ENCODE measurements around the gene PDSS2. TPM values are rescaled to one million over a fixed set of nuclear protein-coding genes. Genes with fewer than 3 reads are reported as not detected.

The PDSS2 gene
- polyA plus RNA-seq, 1 donor from 2014 or later, result 4.6 TPM

DNA sequence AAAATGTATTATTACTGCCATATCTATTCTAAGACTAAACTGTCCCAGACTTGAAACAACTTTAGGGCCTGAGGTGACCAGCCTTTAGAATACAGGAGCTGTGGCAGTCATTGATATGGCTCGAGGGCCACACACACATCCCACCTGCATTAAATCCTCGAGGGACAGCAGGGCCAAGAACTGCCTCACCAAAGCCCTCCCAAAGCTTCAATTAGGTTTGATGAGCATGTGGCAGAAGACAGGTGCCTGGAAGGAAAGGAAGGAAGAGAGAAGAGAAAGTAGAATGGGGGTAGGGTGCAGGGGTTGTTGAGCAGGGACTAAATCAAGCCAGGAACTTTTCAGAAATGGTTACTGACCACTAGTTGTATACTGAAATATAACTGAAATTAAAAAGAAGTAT is 115.0 kb downstream of the PDSS2 start:
- H3K79me2 ChIP-seq (replicated peaks; ENCODE audit: insufficient read depth, low read length), result no peaks in the 10 kb centered on the region
- no peaks in the 10 kb centered on the region for H3F3A ChIP-seq (ENCODE audit: insufficient read depth, low read length, poor library complexity, severe bottlenecking)
- H2AFZ ChIP-seq (ENCODE audit: low read depth, low read length), result no peak overlapping the region
- H3K36me3 ChIP-seq (ENCODE audit: insufficient read depth, low read length), result no peaks in the 10 kb centered on the region
- H3K27me3 ChIP-seq (ENCODE audit: insufficient read depth, low read depth, low read length), result no peaks in the 10 kb centered on the region
- TF ChIP-seq EZH2 (IDR thresholded peaks at IDR 0.05; ENCODE audit: borderline replicate concordance, insufficient read depth, low read length, poor library complexity, severe bottlenecking), result no peak
- TF ChIP-seq, protein P1, sequence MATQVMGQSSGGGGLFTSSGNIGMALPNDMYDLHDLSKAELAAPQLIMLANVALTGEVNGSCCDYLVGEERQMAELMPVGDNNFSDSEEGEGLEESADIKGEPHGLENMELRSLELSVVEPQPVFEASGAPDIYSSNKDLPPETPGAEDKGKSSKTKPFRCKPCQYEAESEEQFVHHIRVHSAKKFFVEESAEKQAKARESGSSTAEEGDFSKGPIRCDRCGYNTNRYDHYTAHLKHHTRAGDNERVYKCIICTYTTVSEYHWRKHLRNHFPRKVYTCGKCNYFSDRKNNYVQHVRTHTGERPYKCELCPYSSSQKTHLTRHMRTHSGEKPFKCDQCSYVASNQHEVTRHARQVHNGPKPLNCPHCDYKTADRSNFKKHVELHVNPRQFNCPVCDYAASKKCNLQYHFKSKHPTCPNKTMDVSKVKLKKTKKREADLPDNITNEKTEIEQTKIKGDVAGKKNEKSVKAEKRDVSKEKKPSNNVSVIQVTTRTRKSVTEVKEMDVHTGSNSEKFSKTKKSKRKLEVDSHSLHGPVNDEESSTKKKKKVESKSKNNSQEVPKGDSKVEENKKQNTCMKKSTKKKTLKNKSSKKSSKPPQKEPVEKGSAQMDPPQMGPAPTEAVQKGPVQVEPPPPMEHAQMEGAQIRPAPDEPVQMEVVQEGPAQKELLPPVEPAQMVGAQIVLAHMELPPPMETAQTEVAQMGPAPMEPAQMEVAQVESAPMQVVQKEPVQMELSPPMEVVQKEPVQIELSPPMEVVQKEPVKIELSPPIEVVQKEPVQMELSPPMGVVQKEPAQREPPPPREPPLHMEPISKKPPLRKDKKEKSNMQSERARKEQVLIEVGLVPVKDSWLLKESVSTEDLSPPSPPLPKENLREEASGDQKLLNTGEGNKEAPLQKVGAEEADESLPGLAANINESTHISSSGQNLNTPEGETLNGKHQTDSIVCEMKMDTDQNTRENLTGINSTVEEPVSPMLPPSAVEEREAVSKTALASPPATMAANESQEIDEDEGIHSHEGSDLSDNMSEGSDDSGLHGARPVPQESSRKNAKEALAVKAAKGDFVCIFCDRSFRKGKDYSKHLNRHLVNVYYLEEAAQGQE (IDR thresholded peaks at IDR 0.05; ENCODE audit: borderline replicate concordance), result no peak
- TF ChIP-seq RAD21 (conservative IDR thresholded peaks at IDR 0.05), result no peak
- TF ChIP-seq TAF1 (IDR thresholded peaks at IDR 0.05; ENCODE audit: low read depth), result no peak
- no peak for TF ChIP-seq CTCF (IDR thresholded peaks at IDR 0.05; ENCODE audit: poor library complexity, severe bottlenecking)
- TF ChIP-seq SMC3 (conservative IDR thresholded peaks at IDR 0.05; ENCODE audit: poor library complexity), result no peak
- TF ChIP-seq POLR2AphosphoS5 (IDR thresholded peaks at IDR 0.05), result no peak
- no peak for TF ChIP-seq MXI1 (conservative IDR thresholded peaks at IDR 0.05; ENCODE audit: poor library complexity, severe bottlenecking)
- TF ChIP-seq EP300 (conservative IDR thresholded peaks at IDR 0.05; ENCODE audit: poor library complexity, severe bottlenecking), result no peak
- H3K9ac ChIP-seq (ENCODE audit: low read length), result no peak overlapping the region
- H3K4me2 ChIP-seq (ENCODE audit: low read length), result no peak overlapping the region
- H3K4me3 ChIP-seq (ENCODE audit: low read length), result no peak overlapping the region
- no peaks in the 10 kb centered on the region for H4K20me1 ChIP-seq (ENCODE audit: insufficient read depth)
- no peaks in the 10 kb centered on the region for H3K9me3 ChIP-seq (ENCODE audit: low read length)
- H3K27ac ChIP-seq (ENCODE audit: low read length), result no peak overlapping the region
- H3K9me2 ChIP-seq (ENCODE audit: insufficient read depth, low read length), result no peaks in the 10 kb centered on the region

GRCh38 chr6:107342144-107342543 is 117.2 kb downstream of the PDSS2 start:
- TF ChIP-seq SMC3 (conservative IDR thresholded peaks at IDR 0.05; ENCODE audit: poor library complexity) (no peak), TAF1 (IDR thresholded peaks at IDR 0.05; ENCODE audit: low read depth) (no peak), MXI1 (conservative IDR thresholded peaks at IDR 0.05; ENCODE audit: poor library complexity, severe bottlenecking) (no peak), RAD21 (conservative IDR thresholded peaks at IDR 0.05) (no peak), EP300 (conservative IDR thresholded peaks at IDR 0.05; ENCODE audit: poor library complexity, severe bottlenecking) (no peak), POLR2AphosphoS5 (IDR thresholded peaks at IDR 0.05) (no peak), CTCF (IDR thresholded peaks at IDR 0.05; ENCODE audit: poor library complexity, severe bottlenecking) (no peak), EZH2 (IDR thresholded peaks at IDR 0.05; ENCODE audit: borderline replicate concordance, insufficient read depth, low read length, poor library complexity, severe bottlenecking) (no peak)
- TF ChIP-seq, protein P1 (IDR thresholded peaks at IDR 0.05; ENCODE audit: borderline replicate concordance), result no peak

More at GRCh38 chr6:107342144-107342543, 117.2 kb downstream of the PDSS2 start:
- Histone ChIP-seq H3F3A (ENCODE audit: insufficient read depth, low read length, poor library complexity, severe bottlenecking) (no peaks in the 10 kb centered on the region), H3K36me3 (ENCODE audit: insufficient read depth, low read length) (no peaks in the 10 kb centered on the region), H3K9me2 (ENCODE audit: insufficient read depth, low read length) (no peaks in the 10 kb centered on the region), H3K27me3 (ENCODE audit: insufficient read depth, low read depth, low read length) (no peaks in the 10 kb centered on the region), H3K9me3 (ENCODE audit: low read length) (no peaks in the 10 kb centered on the region), H3K4me3 (ENCODE audit: low read length) (no peak overlapping the region), H3K9ac (ENCODE audit: low read length) (no peak overlapping the region), H3K79me2 (replicated peaks; ENCODE audit: insufficient read depth, low read length) (no peaks in the 10 kb centered on the region), H2AFZ (ENCODE audit: low read depth, low read length) (no peak overlapping the region), H4K20me1 (ENCODE audit: insufficient read depth) (no peaks in the 10 kb centered on the region), H3K27ac (ENCODE audit: low read length) (no peak overlapping the region), H3K4me2 (ENCODE audit: low read length) (no peak overlapping the region)
